SU-DHL-6 (cell line): ENCODE results near the gene BCL2.

Experiments used
- H2AFZ ChIP-seq: fragments of 200-600 bp; sonication (generic); 2 replicates; pipeline ENCODE4 v1.6.1; 2014; ENCODE audit warnings: low read depth, mild to moderate bottlenecking, moderate library complexity, mixed read lengths, antibody characterized with exemption, low read length; ENCODE audit not compliant: severe bottlenecking
- H3F3A ChIP-seq: fragments of 200-600 bp; shearing (Covaris generic); 2 replicates; pipeline ENCODE4 v1.6.0; 2016; ENCODE audit warnings: antibody characterized with exemption, mild to moderate bottlenecking; ENCODE audit not compliant: insufficient read depth
- H3K27ac ChIP-seq: fragments of 200-600 bp; sonication (generic); 2 replicates; pipeline ENCODE4 v1.5.1; 2016; ENCODE audit warnings: low read depth, mild to moderate bottlenecking, low read length, moderate library complexity, mixed read lengths
- H3K27me3 ChIP-seq: fragments of 200-600 bp; sonication (generic), shearing (Covaris generic); 2 replicates; pipeline ENCODE4 v1.6.0; 2014; ENCODE audit warnings: mild to moderate bottlenecking, low read length
- H3K36me3 ChIP-seq: fragments of 200-600 bp; sonication (generic); 2 replicates; pipeline ENCODE4 v1.6.1; 2014; ENCODE audit warnings: mild to moderate bottlenecking, low read length, mixed read lengths
- H3K4me2 ChIP-seq: fragments of 300-600, 200-600 bp; shearing (Covaris generic), sonication (generic); 2 replicates; pipeline ENCODE4 v1.6.0; 2014; ENCODE audit warnings: low read length, low read depth, mild to moderate bottlenecking; ENCODE audit not compliant: poor library complexity, severe bottlenecking
- H3K4me3 ChIP-seq: fragments of 200-600 bp; sonication (generic); 2 replicates; pipeline ENCODE4 v1.5.1; 2014; ENCODE audit warnings: antibody characterized with exemption, low read length, mild to moderate bottlenecking, mixed read lengths; ENCODE audit not compliant: insufficient read depth, poor library complexity, severe bottlenecking
- H3K79me2 ChIP-seq: fragments of 200-600 bp; sonication (generic); 2 replicates; pipeline ENCODE4 v1.6.1; 2014; ENCODE audit warnings: mild to moderate bottlenecking, low read length, moderate library complexity; ENCODE audit not compliant: insufficient read depth
- H3K9ac ChIP-seq: fragments of 200-600 bp; sonication (generic); 2 replicates; pipeline ENCODE4 v1.7.0; 2014; ENCODE audit warnings: mild to moderate bottlenecking, low read length
- H3K9me2 ChIP-seq: fragments of 200-600 bp; sonication (generic); replicated peaks from 2 replicates; pipeline ENCODE4 v1.6.1; 2014; ENCODE audit warnings: low read length; ENCODE audit not compliant: insufficient read depth
- H3K9me3 ChIP-seq: fragments of 200-600 bp; sonication (generic); 2 replicates; pipeline ENCODE4 v1.6.1; 2014; ENCODE audit warnings: low read length, mixed read lengths; ENCODE audit not compliant: insufficient read depth
- H4K20me1 ChIP-seq: fragments of 200-600 bp; sonication (generic); 2 replicates; pipeline ENCODE4 v1.6.1; 2014; ENCODE audit warnings: low read depth, mild to moderate bottlenecking, antibody characterized with exemption, low read length, moderate library complexity, mixed read lengths
- CTCF ChIP-seq: fragments of 200-600 bp; sonication (generic); IDR thresholded peaks from one replicate; pipeline ENCODE4 v1.5.1; 2017; ENCODE audit warnings: antibody characterized with exemption, mild to moderate bottlenecking, low read length, moderate library complexity; ENCODE audit not compliant: insufficient read depth, poor library complexity, severe bottlenecking
- EZH2phosphoT487 ChIP-seq: fragments of 200-600 bp; sonication (generic), shearing (Covaris generic); conservative IDR thresholded peaks from 2 replicates; pipeline ENCODE4 v1.6.1; 2018; ENCODE audit warnings: mild to moderate bottlenecking, antibody characterized with exemption, low read length, moderate library complexity, mixed read lengths

BCL2 gene

GRCh38 chr18:63158012-63158631 lies 161.4 kb downstream of the BCL2 start:
- H4K20me1 ChIP-seq: no peaks in the 10 kb centered on the region; the same call in 1 of the 2 replicates

GRCh38 chr18:63157293-63158011 lies 162.1 kb downstream of the BCL2 start:
- H3K79me2 ChIP-seq: peaks cover 70% of the 10 kb centered on the region
- H4K20me1 ChIP-seq: no peaks in the 10 kb centered on the region
- H2AFZ ChIP-seq: no peak overlapping the region
- H3F3A ChIP-seq: peaks cover 84% of the 10 kb centered on the region
- H3K9me3 ChIP-seq: no peaks in the 10 kb centered on the region
- H3K9me2 ChIP-seq: no peaks in the 10 kb centered on the region
- peak overlapping the region; percentile 31 for H3K4me3 ChIP-seq
- H3K4me2 ChIP-seq: peak overlapping the region; percentile 75
- H3K9ac ChIP-seq: peak overlapping the region; percentile 67
- H3K36me3 ChIP-seq: no peaks in the 10 kb centered on the region
- H3K27ac ChIP-seq: peak overlapping the region; percentile 92
- TF ChIP-seq CTCF (no peak), EZH2phosphoT487 (no peak)
- H3K27me3 ChIP-seq: no peaks in the 10 kb centered on the region

More at GRCh38 chr18:63158012-63158631, 161.4 kb downstream of the BCL2 start:
- peaks cover 84% of the 10 kb centered on the region for H3F3A ChIP-seq
- H3K9ac ChIP-seq: peak overlapping the region; percentile 67
- H3K9me3 ChIP-seq: no peaks in the 10 kb centered on the region
- peak overlapping the region; percentile 92 for H3K27ac ChIP-seq
- TF ChIP-seq CTCF (no peak), EZH2phosphoT487 (no peak)
- H3K9me2 ChIP-seq: no peaks in the 10 kb centered on the region
- H3K79me2 ChIP-seq: peaks cover 66% of the 10 kb centered on the region
- peak overlapping the region; percentile 75 for H3K4me2 ChIP-seq
- H3K27me3 ChIP-seq: no peaks in the 10 kb centered on the region
- H2AFZ ChIP-seq: no peak overlapping the region
- no peaks in the 10 kb centered on the region for H3K36me3 ChIP-seq
- peak overlapping the region; percentile 25 for H3K4me3 ChIP-seq

GRCh38 chr18:63155910-63156773 lies 163.4 kb downstream of the BCL2 start:
- Histone ChIP-seq H4K20me1 (no peaks in the 10 kb centered on the region), H3K79me2 (peaks cover 84% of the 10 kb centered on the region), H3K27me3 (no peaks in the 10 kb centered on the region), H3K27ac (peak overlapping the region; percentile 92), H3K9me3 (no peaks in the 10 kb centered on the region), H3K36me3 (no peaks in the 10 kb centered on the region), H3K4me3 (peak overlapping the region; percentile 31), H3K9ac (peak overlapping the region; percentile 67), H3K4me2 (peak overlapping the region; percentile 75), H2AFZ (no peak overlapping the region), H3K9me2 (no peaks in the 10 kb centered on the region), H3F3A (peaks cover 79% of the 10 kb centered on the region)
- TF ChIP-seq EZH2phosphoT487 (no peak), CTCF (no peak)
